Measurements from ENCODE around the gene ADGB. TPM values are rescaled to one million over a fixed set of nuclear protein-coding genes. Genes with fewer than 3 reads are reported as not detected.
A peak's percentile ranks its signal among the peaks of the same experiment; 100 is the strongest.

Gene ADGB
- total RNA-seq, 1 donor from 2014 or later = not detected

- Histone ChIP-seq H3K9me3 (replicated peaks) (peaks cover 56% of the 10 kb centered on the region), H3K36me3 (no peaks in the 10 kb centered on the region), H3K27me3 (ENCODE audit: low read depth) (no peaks in the 10 kb centered on the region), H3K4me3 (no peak overlapping the region), H3K4me1 (no peaks in the 10 kb centered on the region), H3K27ac (replicated peaks) (no peak overlapping the region)
- TF ChIP-seq CTCF (IDR thresholded peaks at IDR 0.05; ENCODE audit: borderline replicate concordance) = no peak
- DNase-seq = no peak
- intact Hi-C loops (cut with micrococcal nuclease) = no loop called here
Observed at GRCh38 chr6:146574211-146574610, 24.6 kb upstream of the ADGB start.

GRCh38 chr6:146578054-146578453 is 20.7 kb upstream of the ADGB start:
- no peaks in the 10 kb centered on the region for H3K27me3 ChIP-seq (ENCODE audit: low read depth)
- no peak overlapping the region for H3K27ac ChIP-seq (replicated peaks)
- no peaks in the 10 kb centered on the region for H3K36me3 ChIP-seq
- H3K4me1 ChIP-seq = no peaks in the 10 kb centered on the region
- no peak for DNase-seq
- intact Hi-C loops (cut with micrococcal nuclease) = no loop called here
- H3K4me3 ChIP-seq = no peak overlapping the region
- peaks cover 28% of the 10 kb centered on the region for H3K9me3 ChIP-seq (replicated peaks)
- no peak for TF ChIP-seq CTCF (IDR thresholded peaks at IDR 0.05; ENCODE audit: borderline replicate concordance)

GRCh38 chr6:146581968-146582367 is 16.8 kb upstream of the ADGB start:
- no peak for DNase-seq
- TF ChIP-seq CTCF (IDR thresholded peaks at IDR 0.05; ENCODE audit: borderline replicate concordance) = no peak
- Histone ChIP-seq H3K27me3 (ENCODE audit: low read depth) (no peaks in the 10 kb centered on the region), H3K36me3 (no peaks in the 10 kb centered on the region), H3K4me3 (no peak overlapping the region), H3K4me1 (no peaks in the 10 kb centered on the region), H3K9me3 (replicated peaks) (peaks cover 4% of the 10 kb centered on the region), H3K27ac (replicated peaks) (no peak overlapping the region)
- intact Hi-C loops (cut with micrococcal nuclease) = no loop called here

GRCh38 chr6:146582857-146583256 is 15.9 kb upstream of the ADGB start:
- intact Hi-C loops (cut with micrococcal nuclease) = no loop called here

GRCh38 chr6:146583966-146584365 is 14.8 kb upstream of the ADGB start:
- H3K4me1 ChIP-seq = no peaks in the 10 kb centered on the region
- no peaks in the 10 kb centered on the region for H3K27me3 ChIP-seq (ENCODE audit: low read depth)
- H3K4me3 ChIP-seq = no peak overlapping the region
- no peaks in the 10 kb centered on the region for H3K36me3 ChIP-seq
- no peak overlapping the region for H3K27ac ChIP-seq (replicated peaks)
- H3K9me3 ChIP-seq (replicated peaks) = peaks cover 4% of the 10 kb centered on the region
- TF ChIP-seq CTCF (IDR thresholded peaks at IDR 0.05; ENCODE audit: borderline replicate concordance) = no peak
- intact Hi-C loops (cut with micrococcal nuclease) = no loop called here
- no peak for DNase-seq

More at GRCh38 chr6:146582857-146583256, 15.9 kb upstream of the ADGB start:
- TF ChIP-seq CTCF (IDR thresholded peaks at IDR 0.05; ENCODE audit: borderline replicate concordance) = no peak
- DNase-seq = peak; percentile 21
- Histone ChIP-seq H3K9me3 (replicated peaks) (peaks cover 4% of the 10 kb centered on the region), H3K36me3 (no peaks in the 10 kb centered on the region), H3K4me1 (no peaks in the 10 kb centered on the region), H3K27me3 (ENCODE audit: low read depth) (no peaks in the 10 kb centered on the region), H3K4me3 (no peak overlapping the region), H3K27ac (replicated peaks) (no peak overlapping the region)

- Histone ChIP-seq H3K4me1 (no peaks in the 10 kb centered on the region), H3K9me3 (replicated peaks) (peaks cover 4% of the 10 kb centered on the region), H3K4me3 (no peak overlapping the region), H3K27me3 (ENCODE audit: low read depth) (no peaks in the 10 kb centered on the region), H3K27ac (replicated peaks) (no peak overlapping the region), H3K36me3 (no peaks in the 10 kb centered on the region)
- no peak for TF ChIP-seq CTCF (IDR thresholded peaks at IDR 0.05; ENCODE audit: borderline replicate concordance)
- intact Hi-C loops (cut with micrococcal nuclease) = no loop called here
- no peak for DNase-seq
Observed at GRCh38 chr6:146587459-146587858, 11.3 kb upstream of the ADGB start.

Measured in left ventricle myocardium inferior (tissue), 1 donor.